Measurements from ENCODE around the gene PCSK1N. TPM values are rescaled to one million over a fixed set of nuclear protein-coding genes. Genes with fewer than 3 reads are reported as not detected.

Gene PCSK1N
- total RNA-seq, 2 donors from 2014 or later: 2.9 to 4.0 TPM

DNA sequence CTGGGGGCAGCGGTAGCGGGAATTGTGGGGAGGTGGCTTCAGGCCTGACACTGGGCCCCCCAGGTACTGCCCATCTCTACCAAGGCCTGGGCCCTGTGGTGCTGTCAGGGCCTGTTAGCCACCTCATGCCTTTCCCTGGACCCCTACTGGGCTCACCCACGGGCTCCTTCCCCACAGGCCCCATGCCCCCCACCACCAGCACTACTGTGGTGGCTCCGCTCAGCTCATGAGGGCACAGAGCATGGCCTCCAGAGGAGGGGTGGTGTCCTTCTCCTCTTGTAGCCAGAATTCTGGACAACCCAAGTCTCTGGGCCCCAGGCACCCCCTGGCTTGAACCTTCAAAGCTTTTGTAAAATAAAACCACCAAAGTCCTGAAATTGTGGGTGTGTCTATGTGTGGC, 41.5 kb downstream of the PCSK1N start:
- H3K9me3 Mint-ChIP-seq: peaks cover 67% of the 10 kb centered on the region
- H3K4me1 ChIP-seq (ENCODE audit: control insufficient read depth, insufficient read depth, low read length): no peaks in the 10 kb centered on the region
- H3K9ac ChIP-seq (ENCODE audit: extremely low read depth, low read length, poor library complexity, severe bottlenecking): no peak overlapping the region
- no peak overlapping the region for H3K4me3 Mint-ChIP-seq
- no peaks in the 10 kb centered on the region for H3K9me3 ChIP-seq (ENCODE audit: control insufficient read depth, low read length)
- H3K27me3 ChIP-seq (ENCODE audit: control insufficient read depth, insufficient read depth, low read length, poor library complexity, severe bottlenecking): no peaks in the 10 kb centered on the region
- TF ChIP-seq, protein P1, sequence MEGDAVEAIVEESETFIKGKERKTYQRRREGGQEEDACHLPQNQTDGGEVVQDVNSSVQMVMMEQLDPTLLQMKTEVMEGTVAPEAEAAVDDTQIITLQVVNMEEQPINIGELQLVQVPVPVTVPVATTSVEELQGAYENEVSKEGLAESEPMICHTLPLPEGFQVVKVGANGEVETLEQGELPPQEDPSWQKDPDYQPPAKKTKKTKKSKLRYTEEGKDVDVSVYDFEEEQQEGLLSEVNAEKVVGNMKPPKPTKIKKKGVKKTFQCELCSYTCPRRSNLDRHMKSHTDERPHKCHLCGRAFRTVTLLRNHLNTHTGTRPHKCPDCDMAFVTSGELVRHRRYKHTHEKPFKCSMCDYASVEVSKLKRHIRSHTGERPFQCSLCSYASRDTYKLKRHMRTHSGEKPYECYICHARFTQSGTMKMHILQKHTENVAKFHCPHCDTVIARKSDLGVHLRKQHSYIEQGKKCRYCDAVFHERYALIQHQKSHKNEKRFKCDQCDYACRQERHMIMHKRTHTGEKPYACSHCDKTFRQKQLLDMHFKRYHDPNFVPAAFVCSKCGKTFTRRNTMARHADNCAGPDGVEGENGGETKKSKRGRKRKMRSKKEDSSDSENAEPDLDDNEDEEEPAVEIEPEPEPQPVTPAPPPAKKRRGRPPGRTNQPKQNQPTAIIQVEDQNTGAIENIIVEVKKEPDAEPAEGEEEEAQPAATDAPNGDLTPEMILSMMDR (conservative IDR thresholded peaks at IDR 0.05): no peak
- no peak for DNase-seq
- H3K4me3 ChIP-seq (ENCODE audit: low read length): no peak overlapping the region
- 84% methylated on average over 4 of the region's 4 CpGs; no CpG with 5 or more reads in 1 of the 2 experiments for WGBS, 2 experiments (ENCODE audit: insufficient coverage in 1 of 2, insufficient read length in 1 of 2)
- H3K4me1 Mint-ChIP-seq: no peaks in the 10 kb centered on the region
- H3K27ac Mint-ChIP-seq: no peak overlapping the region
- H3K36me3 Mint-ChIP-seq (ENCODE audit: low read depth): no peaks in the 10 kb centered on the region
- no peak overlapping the region for H3K27ac ChIP-seq (ENCODE audit: low read depth, low read length)
- H3K36me3 ChIP-seq (ENCODE audit: control insufficient read depth, insufficient read depth, low read length): no peaks in the 10 kb centered on the region
- peaks cover 1% of the 10 kb centered on the region for H3K27me3 Mint-ChIP-seq (ENCODE audit: insufficient read depth)

DNA sequence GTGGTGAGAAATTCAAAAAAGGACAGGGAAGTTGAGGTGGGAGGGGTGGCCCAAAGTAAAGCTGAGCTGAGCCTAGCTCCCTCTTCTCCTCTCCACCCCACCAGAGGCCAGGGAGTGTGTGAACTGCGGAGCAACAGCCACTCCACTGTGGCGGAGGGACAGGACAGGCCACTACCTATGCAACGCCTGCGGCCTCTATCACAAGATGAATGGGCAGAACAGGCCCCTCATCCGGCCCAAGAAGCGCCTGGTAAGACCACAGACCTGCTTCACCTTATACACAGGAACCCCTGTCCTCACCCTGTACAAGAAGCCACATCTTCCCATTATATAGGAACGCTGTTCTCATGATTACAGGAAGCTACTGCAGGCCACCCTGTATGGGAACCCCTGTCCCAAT, 43.2 kb downstream of the PCSK1N start:
- peaks cover 1% of the 10 kb centered on the region for H3K27me3 Mint-ChIP-seq (ENCODE audit: insufficient read depth)
- H3K9me3 Mint-ChIP-seq: peaks cover 70% of the 10 kb centered on the region
- WGBS, 2 experiments (ENCODE audit: insufficient coverage in 1 of 2, insufficient read length in 1 of 2): 72 to 93% methylated on average over 2 to 7 of the region's 7 CpGs
- Histone ChIP-seq H3K4me3 (ENCODE audit: low read length) (no peak overlapping the region), H3K36me3 (ENCODE audit: control insufficient read depth, insufficient read depth, low read length) (no peaks in the 10 kb centered on the region), H3K27ac (ENCODE audit: low read depth, low read length) (no peak overlapping the region), H3K9me3 (ENCODE audit: control insufficient read depth, low read length) (no peaks in the 10 kb centered on the region), H3K4me1 (ENCODE audit: control insufficient read depth, insufficient read depth, low read length) (no peaks in the 10 kb centered on the region), H3K9ac (ENCODE audit: extremely low read depth, low read length, poor library complexity, severe bottlenecking) (no peak overlapping the region), H3K27me3 (ENCODE audit: control insufficient read depth, insufficient read depth, low read length, poor library complexity, severe bottlenecking) (no peaks in the 10 kb centered on the region)
- no peak overlapping the region for H3K4me3 Mint-ChIP-seq
- DNase-seq: no peak
- H3K36me3 Mint-ChIP-seq (ENCODE audit: low read depth): no peaks in the 10 kb centered on the region
- peaks cover 4% of the 10 kb centered on the region for H3K4me1 Mint-ChIP-seq
- TF ChIP-seq, protein P1 (conservative IDR thresholded peaks at IDR 0.05): no peak
- H3K27ac Mint-ChIP-seq: no peak overlapping the region

DNA sequence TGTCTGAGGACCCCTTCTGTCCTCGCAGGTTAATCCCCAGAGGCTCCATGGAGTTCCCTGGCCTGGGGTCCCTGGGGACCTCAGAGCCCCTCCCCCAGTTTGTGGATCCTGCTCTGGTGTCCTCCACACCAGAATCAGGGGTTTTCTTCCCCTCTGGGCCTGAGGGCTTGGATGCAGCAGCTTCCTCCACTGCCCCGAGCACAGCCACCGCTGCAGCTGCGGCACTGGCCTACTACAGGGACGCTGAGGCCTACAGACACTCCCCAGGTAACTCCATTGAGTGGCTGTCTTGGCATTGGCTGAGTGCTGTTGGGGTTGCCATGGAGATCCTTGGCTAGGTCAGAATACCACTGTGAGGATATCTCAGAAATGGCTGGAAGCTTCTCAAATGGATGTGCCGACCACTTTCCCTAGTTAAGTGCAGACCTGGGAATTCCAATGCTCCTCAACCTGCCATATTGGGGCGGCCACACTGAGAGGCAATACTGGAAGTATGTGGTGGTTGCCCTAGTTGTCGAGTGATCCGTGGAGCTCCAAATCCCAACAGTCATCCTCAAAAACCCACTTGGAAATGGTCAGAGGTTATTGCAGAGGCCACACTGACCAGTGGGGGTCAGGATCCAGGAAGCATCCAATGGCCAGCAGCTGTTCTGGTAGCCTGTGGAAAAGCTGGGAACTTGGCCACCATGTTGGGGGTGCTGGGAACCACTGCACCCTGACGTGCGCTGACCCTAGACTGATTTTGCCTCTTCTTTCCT, 44.2 kb downstream of the PCSK1N start:
- Histone ChIP-seq H3K9me3 (ENCODE audit: control insufficient read depth, low read length) (no peaks in the 10 kb centered on the region), H3K9ac (ENCODE audit: extremely low read depth, low read length, poor library complexity, severe bottlenecking) (no peak overlapping the region), H3K27me3 (ENCODE audit: control insufficient read depth, insufficient read depth, low read length, poor library complexity, severe bottlenecking) (no peaks in the 10 kb centered on the region), H3K4me3 (ENCODE audit: low read length) (no peak overlapping the region), H3K27ac (ENCODE audit: low read depth, low read length) (no peak overlapping the region), H3K4me1 (ENCODE audit: control insufficient read depth, insufficient read depth, low read length) (no peaks in the 10 kb centered on the region), H3K36me3 (ENCODE audit: control insufficient read depth, insufficient read depth, low read length) (no peaks in the 10 kb centered on the region)
- H3K4me3 Mint-ChIP-seq: no peak overlapping the region
- peaks cover 6% of the 10 kb centered on the region for H3K27me3 Mint-ChIP-seq (ENCODE audit: insufficient read depth)
- WGBS, 2 experiments (ENCODE audit: insufficient coverage in 1 of 2, insufficient read length in 1 of 2): 94% methylated on average over 9 of the region's 11 CpGs; no CpG with 5 or more reads in 1 of the 2 experiments
- DNase-seq: no peak
- peaks cover 4% of the 10 kb centered on the region for H3K4me1 Mint-ChIP-seq
- H3K27ac Mint-ChIP-seq: no peak overlapping the region
- TF ChIP-seq, protein P1 (conservative IDR thresholded peaks at IDR 0.05): no peak
- H3K9me3 Mint-ChIP-seq: peaks cover 69% of the 10 kb centered on the region
- no peaks in the 10 kb centered on the region for H3K36me3 Mint-ChIP-seq (ENCODE audit: low read depth)
